ENCODE results near the gene GMPR2. TPM values are rescaled to one million over a fixed set of nuclear protein-coding genes. Genes with fewer than 3 reads are reported as not detected.
A peak's percentile ranks its signal among the peaks of the same experiment; 100 is the strongest.

The GMPR2 gene
- total and polyA plus RNA-seq, 2 of the 13 experiments (the other 11 are each of a cell fraction or from before 2014, with no cell fraction given), result 210 to 273 TPM

DNA sequence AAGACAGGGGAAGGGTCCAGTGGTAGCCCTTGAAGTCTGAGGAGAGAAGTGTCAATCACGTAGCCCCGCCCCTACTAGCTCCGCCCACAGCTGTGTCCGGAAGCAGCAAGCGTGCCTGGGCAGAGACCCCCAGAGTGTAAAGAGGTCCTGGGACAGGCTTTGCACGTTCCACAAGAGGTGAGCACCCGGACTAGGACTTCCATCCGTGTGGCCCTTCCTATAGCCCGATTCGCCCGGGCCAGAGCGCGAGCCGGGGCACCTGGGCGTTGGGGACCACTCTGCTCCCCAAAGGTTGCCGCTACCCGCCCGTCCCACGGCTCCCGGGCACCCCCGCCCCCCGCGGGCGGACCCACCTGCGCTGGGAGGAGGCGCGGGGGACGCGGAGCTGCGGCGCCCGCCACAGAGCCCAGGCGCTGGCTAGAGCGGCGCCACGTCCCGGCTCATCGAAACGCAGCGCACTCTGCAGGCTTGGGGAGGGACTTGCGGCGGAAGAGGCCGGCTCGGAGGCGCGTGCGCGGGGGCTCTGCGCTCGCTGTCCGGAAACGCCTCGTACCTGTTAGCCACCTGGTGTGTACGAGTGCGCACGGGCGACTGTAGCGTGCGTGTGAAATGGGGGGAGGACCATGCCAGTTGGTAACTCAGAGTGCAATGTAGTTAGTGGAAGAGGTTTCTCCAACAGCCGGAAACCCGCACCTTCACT, 38.6 kb downstream of the GMPR2 start, which contains the start of gene RABGGTA (continued):
- TF ChIP-seq, protein P1, sequence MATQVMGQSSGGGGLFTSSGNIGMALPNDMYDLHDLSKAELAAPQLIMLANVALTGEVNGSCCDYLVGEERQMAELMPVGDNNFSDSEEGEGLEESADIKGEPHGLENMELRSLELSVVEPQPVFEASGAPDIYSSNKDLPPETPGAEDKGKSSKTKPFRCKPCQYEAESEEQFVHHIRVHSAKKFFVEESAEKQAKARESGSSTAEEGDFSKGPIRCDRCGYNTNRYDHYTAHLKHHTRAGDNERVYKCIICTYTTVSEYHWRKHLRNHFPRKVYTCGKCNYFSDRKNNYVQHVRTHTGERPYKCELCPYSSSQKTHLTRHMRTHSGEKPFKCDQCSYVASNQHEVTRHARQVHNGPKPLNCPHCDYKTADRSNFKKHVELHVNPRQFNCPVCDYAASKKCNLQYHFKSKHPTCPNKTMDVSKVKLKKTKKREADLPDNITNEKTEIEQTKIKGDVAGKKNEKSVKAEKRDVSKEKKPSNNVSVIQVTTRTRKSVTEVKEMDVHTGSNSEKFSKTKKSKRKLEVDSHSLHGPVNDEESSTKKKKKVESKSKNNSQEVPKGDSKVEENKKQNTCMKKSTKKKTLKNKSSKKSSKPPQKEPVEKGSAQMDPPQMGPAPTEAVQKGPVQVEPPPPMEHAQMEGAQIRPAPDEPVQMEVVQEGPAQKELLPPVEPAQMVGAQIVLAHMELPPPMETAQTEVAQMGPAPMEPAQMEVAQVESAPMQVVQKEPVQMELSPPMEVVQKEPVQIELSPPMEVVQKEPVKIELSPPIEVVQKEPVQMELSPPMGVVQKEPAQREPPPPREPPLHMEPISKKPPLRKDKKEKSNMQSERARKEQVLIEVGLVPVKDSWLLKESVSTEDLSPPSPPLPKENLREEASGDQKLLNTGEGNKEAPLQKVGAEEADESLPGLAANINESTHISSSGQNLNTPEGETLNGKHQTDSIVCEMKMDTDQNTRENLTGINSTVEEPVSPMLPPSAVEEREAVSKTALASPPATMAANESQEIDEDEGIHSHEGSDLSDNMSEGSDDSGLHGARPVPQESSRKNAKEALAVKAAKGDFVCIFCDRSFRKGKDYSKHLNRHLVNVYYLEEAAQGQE (IDR thresholded peaks at IDR 0.05; ENCODE audit: borderline replicate concordance in 1 of 2, low read depth in 1 of 2, low read length in 2 of 2), result no peak; a peak in 1 of 4 replicates
- TF ChIP-seq SALL2 (CRISPR knock-in tag; IDR thresholded peaks at IDR 0.05) (peak; percentile 100), SNAI1 (CRISPR knock-in tag; IDR thresholded peaks at IDR 0.05; ENCODE audit: borderline replicate concordance) (peak; percentile 99), ZNF12 (CRISPR knock-in tag; IDR thresholded peaks at IDR 0.05) (peak; percentile 80; the same call in 1 of the 2 replicates), ZFP1 (CRISPR knock-in tag; IDR thresholded peaks at IDR 0.05) (peak; percentile 94), CBFB (CRISPR knock-in tag; IDR thresholded peaks at IDR 0.05) (peak; percentile 99), ZNF441 (CRISPR knock-in tag; IDR thresholded peaks at IDR 0.05; ENCODE audit: borderline replicate concordance) (peak; percentile 97), AKAP8 (CRISPR knock-in tag; IDR thresholded peaks at IDR 0.05) (peak; percentile 100), ZNF205 (CRISPR knock-in tag; IDR thresholded peaks at IDR 0.05) (peak; percentile 95), HOXA9 (CRISPR knock-in tag; IDR thresholded peaks at IDR 0.05; ENCODE audit: borderline replicate concordance) (peak; percentile 99), CREM (IDR thresholded peaks at IDR 0.05) (peak; percentile 23; the same call in 1 of the 2 replicates), CREM (CRISPR knock-in tag; IDR thresholded peaks at IDR 0.05) (no peak; the same call in 1 of the 2 replicates), JUND (CRISPR knock-in tag; IDR thresholded peaks at IDR 0.05) (peak; percentile 85), ZNF224 (CRISPR knock-in tag; IDR thresholded peaks at IDR 0.05) (peak; percentile 99), ZC3H4 (CRISPR knock-in tag; IDR thresholded peaks at IDR 0.05; ENCODE audit: borderline replicate concordance) (peak; percentile 25; the same call in 1 of the 2 replicates), HCFC1 (IDR thresholded peaks at IDR 0.05; ENCODE audit: low read depth, low read length) (peak; percentile 67; the same call in 1 of the 2 replicates), ZNF326 (CRISPR knock-in tag; IDR thresholded peaks at IDR 0.05; ENCODE audit: borderline replicate concordance) (no peak; the same call in 1 of the 2 replicates), FOXA1 (IDR thresholded peaks at IDR 0.05) (no peak), FOXA1 (CRISPR knock-in tag; IDR thresholded peaks at IDR 0.05) (peak; percentile 84)
- TF ChIP-seq, protein P2, sequence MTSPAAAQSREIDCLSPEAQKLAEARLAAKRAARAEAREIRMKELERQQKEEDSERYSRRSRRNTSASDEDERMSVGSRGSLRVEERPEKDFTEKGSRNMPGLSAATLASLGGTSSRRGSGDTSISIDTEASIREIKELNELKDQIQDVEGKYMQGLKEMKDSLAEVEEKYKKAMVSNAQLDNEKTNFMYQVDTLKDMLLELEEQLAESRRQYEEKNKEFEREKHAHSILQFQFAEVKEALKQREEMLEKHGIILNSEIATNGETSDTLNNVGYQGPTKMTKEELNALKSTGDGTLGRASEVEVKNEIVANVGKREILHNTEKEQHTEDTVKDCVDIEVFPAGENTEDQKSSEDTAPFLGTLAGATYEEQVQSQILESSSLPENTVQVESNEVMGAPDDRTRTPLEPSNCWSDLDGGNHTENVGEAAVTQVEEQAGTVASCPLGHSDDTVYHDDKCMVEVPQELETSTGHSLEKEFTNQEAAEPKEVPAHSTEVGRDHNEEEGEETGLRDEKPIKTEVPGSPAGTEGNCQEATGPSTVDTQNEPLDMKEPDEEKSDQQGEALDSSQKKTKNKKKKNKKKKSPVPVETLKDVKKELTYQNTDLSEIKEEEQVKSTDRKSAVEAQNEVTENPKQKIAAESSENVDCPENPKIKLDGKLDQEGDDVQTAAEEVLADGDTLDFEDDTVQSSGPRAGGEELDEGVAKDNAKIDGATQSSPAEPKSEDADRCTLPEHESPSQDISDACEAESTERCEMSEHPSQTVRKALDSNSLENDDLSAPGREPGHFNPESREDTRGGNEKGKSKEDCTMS (CRISPR knock-in tag; conservative IDR thresholded peaks at IDR 0.05), result no peak
- TF ChIP-seq, protein P3, sequence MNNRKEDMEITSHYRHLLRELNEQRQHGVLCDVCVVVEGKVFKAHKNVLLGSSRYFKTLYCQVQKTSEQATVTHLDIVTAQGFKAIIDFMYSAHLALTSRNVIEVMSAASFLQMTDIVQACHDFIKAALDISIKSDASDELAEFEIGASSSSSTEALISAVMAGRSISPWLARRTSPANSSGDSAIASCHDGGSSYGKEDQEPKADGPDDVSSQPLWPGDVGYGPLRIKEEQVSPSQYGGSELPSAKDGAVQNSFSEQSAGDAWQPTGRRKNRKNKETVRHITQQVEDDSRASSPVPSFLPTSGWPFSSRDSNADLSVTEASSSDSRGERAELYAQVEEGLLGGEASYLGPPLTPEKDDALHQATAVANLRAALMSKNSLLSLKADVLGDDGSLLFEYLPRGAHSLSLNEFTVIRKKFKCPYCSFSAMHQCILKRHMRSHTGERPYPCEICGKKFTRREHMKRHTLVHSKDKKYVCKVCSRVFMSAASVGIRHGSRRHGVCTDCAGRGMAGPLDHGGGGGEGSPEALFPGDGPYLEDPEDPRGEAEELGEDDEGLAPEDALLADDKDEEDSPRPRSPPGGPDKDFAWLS (CRISPR knock-in tag; IDR thresholded peaks at IDR 0.05; ENCODE audit: borderline replicate concordance), result peak; percentile 98; the same call in 1 of the 2 replicates
- TF ChIP-seq, protein P4, sequence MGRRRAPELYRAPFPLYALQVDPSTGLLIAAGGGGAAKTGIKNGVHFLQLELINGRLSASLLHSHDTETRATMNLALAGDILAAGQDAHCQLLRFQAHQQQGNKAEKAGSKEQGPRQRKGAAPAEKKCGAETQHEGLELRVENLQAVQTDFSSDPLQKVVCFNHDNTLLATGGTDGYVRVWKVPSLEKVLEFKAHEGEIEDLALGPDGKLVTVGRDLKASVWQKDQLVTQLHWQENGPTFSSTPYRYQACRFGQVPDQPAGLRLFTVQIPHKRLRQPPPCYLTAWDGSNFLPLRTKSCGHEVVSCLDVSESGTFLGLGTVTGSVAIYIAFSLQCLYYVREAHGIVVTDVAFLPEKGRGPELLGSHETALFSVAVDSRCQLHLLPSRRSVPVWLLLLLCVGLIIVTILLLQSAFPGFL (CRISPR knock-in tag; IDR thresholded peaks at IDR 0.05), result peak; percentile 79; the same call in 1 of the 2 replicates
